Omental fat pad (tissue), 4 donors: ENCODE measurements around the gene PCF11. TPM values are rescaled to one million over a fixed set of nuclear protein-coding genes. Genes with fewer than 3 reads are reported as not detected.

Experiments used
- ATAC-seq: fragments of 150-250 bp; one replicate; pipeline ENCODE4 v1.9.1; 2016; ENCODE audit warnings: mild to moderate bottlenecking, moderate library complexity; ENCODE audit not compliant: low FRiP score
- DNase-seq: peaks from one replicate; pipeline ENCODE4 v3.0.0-alpha.2; 2019; ENCODE audit warnings: low spot score
- small RNA-seq: library from RNA; depleted of rRNA; stranded (forward); fragments of <200 nt; gene quantifications from one replicate; pipeline ENCODE3, GENCODE V24; 2016
- total RNA-seq, 4 donors: library from RNA; depleted of rRNA; stranded (reverse); fragments of >200 nt; gene quantifications; one replicate each; pipeline ENCODE4 v1.1.0, GENCODE V29; 2016
- TF ChIP-seq, protein P1 (sequence below), 3 donors: fragments of 450-650 bp; IDR thresholded peaks; one replicate each; pipeline ENCODE4 v1.5.1; 2016 to 2017; ENCODE audit warnings: antibody characterized with exemption in 3 of 3, mild to moderate bottlenecking in 3 of 3, moderate library complexity in 2 of 3

The PCF11 gene
- total RNA-seq, 4 donors from 2014 or later: 67.2 to 120 (median 96.5) TPM

DNA sequence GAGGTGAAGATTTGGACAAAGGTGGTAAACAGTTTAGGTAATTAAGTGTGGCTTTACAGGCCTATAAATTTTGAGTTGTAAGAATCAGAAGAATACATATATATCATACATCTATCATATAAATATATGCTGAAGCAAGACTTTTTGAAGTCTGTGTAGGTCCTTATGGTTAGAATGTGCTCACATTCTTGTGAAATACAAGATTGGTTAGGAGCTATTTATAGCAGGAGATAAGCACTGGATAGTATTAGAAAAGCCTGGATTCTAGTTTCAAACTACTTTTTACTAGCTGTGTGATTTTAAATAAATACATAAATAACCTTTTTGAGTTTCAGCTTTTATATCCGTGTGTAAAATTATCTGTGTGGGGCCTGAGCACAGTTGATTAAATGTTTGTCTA, 78.9 kb downstream of the PCF11 start:
- DNase-seq: no peak
- no peak for ATAC-seq
- TF ChIP-seq, protein P1, sequence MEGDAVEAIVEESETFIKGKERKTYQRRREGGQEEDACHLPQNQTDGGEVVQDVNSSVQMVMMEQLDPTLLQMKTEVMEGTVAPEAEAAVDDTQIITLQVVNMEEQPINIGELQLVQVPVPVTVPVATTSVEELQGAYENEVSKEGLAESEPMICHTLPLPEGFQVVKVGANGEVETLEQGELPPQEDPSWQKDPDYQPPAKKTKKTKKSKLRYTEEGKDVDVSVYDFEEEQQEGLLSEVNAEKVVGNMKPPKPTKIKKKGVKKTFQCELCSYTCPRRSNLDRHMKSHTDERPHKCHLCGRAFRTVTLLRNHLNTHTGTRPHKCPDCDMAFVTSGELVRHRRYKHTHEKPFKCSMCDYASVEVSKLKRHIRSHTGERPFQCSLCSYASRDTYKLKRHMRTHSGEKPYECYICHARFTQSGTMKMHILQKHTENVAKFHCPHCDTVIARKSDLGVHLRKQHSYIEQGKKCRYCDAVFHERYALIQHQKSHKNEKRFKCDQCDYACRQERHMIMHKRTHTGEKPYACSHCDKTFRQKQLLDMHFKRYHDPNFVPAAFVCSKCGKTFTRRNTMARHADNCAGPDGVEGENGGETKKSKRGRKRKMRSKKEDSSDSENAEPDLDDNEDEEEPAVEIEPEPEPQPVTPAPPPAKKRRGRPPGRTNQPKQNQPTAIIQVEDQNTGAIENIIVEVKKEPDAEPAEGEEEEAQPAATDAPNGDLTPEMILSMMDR (IDR thresholded peaks at IDR 0.05): no peak

Small RNAs within 50 kb of the gene (small RNA-seq; reads per million reads assigned to genes)
- not detected for gene AP000873.5

Other genes with a start within 250 kb of the PCF11 start
- gene RAB30, start 85.2 kb upstream of the PCF11 start, total RNA-seq: 10 to 100 TPM; 14.8 to 37.9 (median 23.5) TPM
- 10 to 100 TPM in 3 of 4 donors, 1 to 10 TPM in 1; 9.0 to 13.4 (median 11.6) TPM for gene ANKRD42, start 36.6 kb downstream of the PCF11 start, total RNA-seq
- 10 to 100 TPM; 22.1 to 45.2 (median 31.2) TPM for gene CCDC90B, start 129.2 kb downstream of the PCF11 start, total RNA-seq